Measurements from ENCODE around the gene KCNJ6. TPM values are rescaled to one million over a fixed set of nuclear protein-coding genes. Genes with fewer than 3 reads are reported as not detected.
A peak's percentile ranks its signal among the peaks of the same experiment; 100 is the strongest.

KCNJ6 gene
- total RNA-seq, 1 donor = 0.36 TPM

DNA sequence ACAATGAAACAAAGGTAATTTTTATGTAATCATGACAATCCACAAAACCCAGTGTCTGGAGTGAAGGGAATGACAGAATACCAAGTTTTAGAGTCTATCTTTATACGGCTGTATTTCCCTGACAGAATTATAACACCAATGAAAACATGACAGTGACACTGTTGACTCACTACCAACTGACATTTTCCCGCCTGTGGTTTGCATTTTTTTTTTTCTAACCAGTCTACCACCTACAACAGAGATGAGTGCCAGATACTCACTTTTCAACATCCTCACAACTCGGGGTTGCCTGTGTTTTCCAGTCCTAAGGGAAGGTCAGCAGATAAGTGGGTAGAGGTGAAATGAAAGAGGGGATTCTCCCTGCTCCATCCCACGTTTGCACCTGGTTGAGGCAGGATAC, 118.9 kb downstream of the KCNJ6 start:
- Histone ChIP-seq H4K20me1 (ENCODE audit: insufficient read depth, low read length) (no peaks in the 10 kb centered on the region), H3K27ac (ENCODE audit: low read depth, low read length) (no peak overlapping the region), H3K27me3 (ENCODE audit: insufficient read depth, low read length) (no peaks in the 10 kb centered on the region), H3K4me1 (ENCODE audit: insufficient read depth, low read length) (peaks cover 9% of the 10 kb centered on the region), H3K4me3 (ENCODE audit: insufficient read depth, low read length) (no peak overlapping the region), H3K9me3 (ENCODE audit: low read depth, low read length) (no peaks in the 10 kb centered on the region), H2AFZ (ENCODE audit: low read length) (no peak overlapping the region), H3K79me2 (ENCODE audit: insufficient read depth, low read length) (no peaks in the 10 kb centered on the region), H3K36me3 (ENCODE audit: insufficient read depth, low read length) (no peaks in the 10 kb centered on the region), H3K4me2 (ENCODE audit: insufficient read depth, low read length) (no peak overlapping the region)
- TF ChIP-seq, protein P1, sequence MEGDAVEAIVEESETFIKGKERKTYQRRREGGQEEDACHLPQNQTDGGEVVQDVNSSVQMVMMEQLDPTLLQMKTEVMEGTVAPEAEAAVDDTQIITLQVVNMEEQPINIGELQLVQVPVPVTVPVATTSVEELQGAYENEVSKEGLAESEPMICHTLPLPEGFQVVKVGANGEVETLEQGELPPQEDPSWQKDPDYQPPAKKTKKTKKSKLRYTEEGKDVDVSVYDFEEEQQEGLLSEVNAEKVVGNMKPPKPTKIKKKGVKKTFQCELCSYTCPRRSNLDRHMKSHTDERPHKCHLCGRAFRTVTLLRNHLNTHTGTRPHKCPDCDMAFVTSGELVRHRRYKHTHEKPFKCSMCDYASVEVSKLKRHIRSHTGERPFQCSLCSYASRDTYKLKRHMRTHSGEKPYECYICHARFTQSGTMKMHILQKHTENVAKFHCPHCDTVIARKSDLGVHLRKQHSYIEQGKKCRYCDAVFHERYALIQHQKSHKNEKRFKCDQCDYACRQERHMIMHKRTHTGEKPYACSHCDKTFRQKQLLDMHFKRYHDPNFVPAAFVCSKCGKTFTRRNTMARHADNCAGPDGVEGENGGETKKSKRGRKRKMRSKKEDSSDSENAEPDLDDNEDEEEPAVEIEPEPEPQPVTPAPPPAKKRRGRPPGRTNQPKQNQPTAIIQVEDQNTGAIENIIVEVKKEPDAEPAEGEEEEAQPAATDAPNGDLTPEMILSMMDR (IDR thresholded peaks at IDR 0.05; ENCODE audit: extremely low read depth, low read depth, low read length) = no peak
- DNase-seq (ENCODE audit: insufficient read length, low spot score, missing footprints) = no peak

DNA sequence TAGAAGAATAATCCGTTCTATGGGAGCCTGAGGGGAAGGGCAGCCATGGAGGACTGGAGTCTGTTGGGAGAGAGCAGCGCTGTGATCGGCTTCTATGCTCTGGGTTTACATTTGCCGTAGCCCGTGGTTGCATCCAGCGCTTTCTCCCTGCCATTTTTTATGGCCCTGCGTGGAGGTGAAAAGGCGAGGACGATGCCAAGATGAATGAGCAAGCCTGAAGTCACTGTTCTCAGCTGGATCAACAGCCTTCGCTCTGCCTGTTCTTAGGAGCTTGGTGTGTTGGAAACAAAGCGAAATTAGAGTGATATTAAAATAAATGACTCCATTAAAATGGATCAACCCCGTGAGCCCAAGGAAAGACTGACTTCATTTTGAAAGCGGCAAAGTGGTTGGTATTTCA, 120.2 kb downstream of the KCNJ6 start:
- no peaks in the 10 kb centered on the region for H4K20me1 ChIP-seq (ENCODE audit: insufficient read depth, low read length)
- TF ChIP-seq, protein P1 (IDR thresholded peaks at IDR 0.05; ENCODE audit: extremely low read depth, low read depth, low read length) = no peak
- no peak overlapping the region for H3K4me2 ChIP-seq (ENCODE audit: insufficient read depth, low read length)
- H3K4me3 ChIP-seq (ENCODE audit: insufficient read depth, low read length) = no peak overlapping the region
- no peaks in the 10 kb centered on the region for H3K27me3 ChIP-seq (ENCODE audit: insufficient read depth, low read length)
- H3K79me2 ChIP-seq (ENCODE audit: insufficient read depth, low read length) = no peaks in the 10 kb centered on the region
- H3K9me3 ChIP-seq (ENCODE audit: low read depth, low read length) = no peaks in the 10 kb centered on the region
- H2AFZ ChIP-seq (ENCODE audit: low read length) = no peak overlapping the region
- DNase-seq (ENCODE audit: insufficient read length, low spot score, missing footprints) = no peak
- no peaks in the 10 kb centered on the region for H3K36me3 ChIP-seq (ENCODE audit: insufficient read depth, low read length)
- no peak overlapping the region for H3K27ac ChIP-seq (ENCODE audit: low read depth, low read length)
- H3K4me1 ChIP-seq (ENCODE audit: insufficient read depth, low read length) = peaks cover 13% of the 10 kb centered on the region

GRCh38 chr21:37793660-37794059, 122.6 kb downstream of the KCNJ6 start:
- H4K20me1 ChIP-seq (ENCODE audit: insufficient read depth, low read length) = no peaks in the 10 kb centered on the region
- peak; percentile 67 for DNase-seq (ENCODE audit: insufficient read length, low spot score, missing footprints)
- H3K27ac ChIP-seq (ENCODE audit: low read depth, low read length) = no peak overlapping the region
- no peaks in the 10 kb centered on the region for H3K79me2 ChIP-seq (ENCODE audit: insufficient read depth, low read length)
- no peaks in the 10 kb centered on the region for H3K27me3 ChIP-seq (ENCODE audit: insufficient read depth, low read length)
- H2AFZ ChIP-seq (ENCODE audit: low read length) = no peak overlapping the region
- H3K4me1 ChIP-seq (ENCODE audit: insufficient read depth, low read length) = peaks cover 3% of the 10 kb centered on the region
- TF ChIP-seq, protein P1 (IDR thresholded peaks at IDR 0.05; ENCODE audit: extremely low read depth, low read depth, low read length) = no peak
- no peaks in the 10 kb centered on the region for H3K36me3 ChIP-seq (ENCODE audit: insufficient read depth, low read length)
- H3K4me2 ChIP-seq (ENCODE audit: insufficient read depth, low read length) = no peak overlapping the region
- peaks cover under 1% of the 10 kb centered on the region for H3K9me3 ChIP-seq (ENCODE audit: low read depth, low read length)
- H3K4me3 ChIP-seq (ENCODE audit: insufficient read depth, low read length) = no peak overlapping the region

DNA sequence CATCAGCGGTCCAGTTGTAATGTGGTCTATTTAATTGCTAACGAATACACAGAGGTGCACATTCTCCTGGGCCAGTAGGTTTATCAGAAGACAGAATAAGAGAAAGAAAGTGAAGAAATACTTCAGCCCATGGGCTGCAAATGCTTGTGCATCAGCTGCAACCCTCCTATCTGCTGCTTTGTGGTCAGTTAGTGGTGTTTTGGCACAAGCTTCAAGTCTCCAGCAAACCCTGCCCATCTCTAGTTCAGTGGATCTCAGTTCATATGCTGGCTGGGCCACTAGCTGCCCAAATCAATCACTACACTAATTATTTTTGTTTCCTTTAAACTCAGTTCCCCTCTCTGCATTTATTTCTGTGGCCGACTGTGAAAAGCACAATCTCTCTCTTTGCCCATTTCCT, 124.2 kb downstream of the KCNJ6 start:
- Histone ChIP-seq H3K27ac (ENCODE audit: low read depth, low read length) (no peak overlapping the region), H3K4me1 (ENCODE audit: insufficient read depth, low read length) (peaks cover 14% of the 10 kb centered on the region), H3K36me3 (ENCODE audit: insufficient read depth, low read length) (no peaks in the 10 kb centered on the region), H4K20me1 (ENCODE audit: insufficient read depth, low read length) (no peaks in the 10 kb centered on the region), H2AFZ (ENCODE audit: low read length) (no peak overlapping the region), H3K9me3 (ENCODE audit: low read depth, low read length) (peaks cover 4% of the 10 kb centered on the region), H3K4me3 (ENCODE audit: insufficient read depth, low read length) (no peak overlapping the region), H3K79me2 (ENCODE audit: insufficient read depth, low read length) (no peaks in the 10 kb centered on the region), H3K4me2 (ENCODE audit: insufficient read depth, low read length) (no peak overlapping the region), H3K27me3 (ENCODE audit: insufficient read depth, low read length) (no peaks in the 10 kb centered on the region)
- TF ChIP-seq, protein P1 (IDR thresholded peaks at IDR 0.05; ENCODE audit: extremely low read depth, low read depth, low read length) = no peak
- no peak for DNase-seq (ENCODE audit: insufficient read length, low spot score, missing footprints)
